KOPT-K1 (cell line): Measurements from ENCODE around the gene KHSRP.

Experiments
- H3K27ac ChIP-seq: fragments of 200-600 bp; sonication (generic); 2 replicates; pipeline ENCODE4 v1.5.1; 2016; ENCODE audit warnings: antibody characterized with exemption, mild to moderate bottlenecking, low read depth, low read length; ENCODE audit not compliant: poor library complexity, severe bottlenecking
- H3K36me3 ChIP-seq: fragments of 200-600 bp; sonication (generic); 2 replicates; pipeline ENCODE4 v1.5.1; 2017; ENCODE audit warnings: antibody characterized with exemption, mild to moderate bottlenecking, low read length, moderate library complexity; ENCODE audit not compliant: insufficient read depth
- H3K9me3 ChIP-seq: fragments of 200-600 bp; sonication (generic); 2 replicates; pipeline ENCODE4 v1.5.1; 2017; ENCODE audit warnings: antibody characterized with exemption, low read length, mild to moderate bottlenecking; ENCODE audit not compliant: insufficient read depth, poor library complexity, severe bottlenecking

KHSRP gene

GRCh38 chr19:6457958-6458694, 33.5 kb upstream of the KHSRP start:
- H3K36me3 ChIP-seq: peaks cover 30% of the 10 kb centered on the region
- peaks cover 15% of the 10 kb centered on the region for H3K9me3 ChIP-seq
- peak overlapping the region; percentile 76 for H3K27ac ChIP-seq

GRCh38 chr19:6455924-6456323, 31.3 kb upstream of the KHSRP start:
- Histone ChIP-seq H3K36me3 (peaks cover 37% of the 10 kb centered on the region), H3K9me3 (peaks cover 15% of the 10 kb centered on the region), H3K27ac (no peak overlapping the region)

GRCh38 chr19:6453951-6454565, 29.4 kb upstream of the KHSRP start:
- H3K36me3 ChIP-seq: peaks cover 37% of the 10 kb centered on the region
- H3K27ac ChIP-seq: no peak overlapping the region
- peaks cover 15% of the 10 kb centered on the region for H3K9me3 ChIP-seq

- no peak overlapping the region for H3K27ac ChIP-seq
- H3K9me3 ChIP-seq: peaks cover 15% of the 10 kb centered on the region
- H3K36me3 ChIP-seq: peaks cover 37% of the 10 kb centered on the region
Measured at GRCh38 chr19:6452899-6453298, 28.3 kb upstream of the KHSRP start.

- Histone ChIP-seq H3K27ac (no peak overlapping the region), H3K36me3 (peaks cover 37% of the 10 kb centered on the region), H3K9me3 (peaks cover 15% of the 10 kb centered on the region)
Measured at GRCh38 chr19:6452223-6452614, 27.6 kb upstream of the KHSRP start.

GRCh38 chr19:6451583-6452222, 27.1 kb upstream of the KHSRP start:
- Histone ChIP-seq H3K9me3 (peaks cover 15% of the 10 kb centered on the region), H3K27ac (no peak overlapping the region), H3K36me3 (peaks cover 37% of the 10 kb centered on the region)

GRCh38 chr19:6450166-6450565, 25.6 kb upstream of the KHSRP start:
- Histone ChIP-seq H3K9me3 (peaks cover 15% of the 10 kb centered on the region), H3K36me3 (peaks cover 25% of the 10 kb centered on the region), H3K27ac (no peak overlapping the region)

- Histone ChIP-seq H3K36me3 (peaks cover 6% of the 10 kb centered on the region; the same call in 1 of the 2 replicates), H3K9me3 (no peaks in the 10 kb centered on the region), H3K27ac (no peak overlapping the region)
Measured at GRCh38 chr19:6448045-6448444, 23.4 kb upstream of the KHSRP start.

GRCh38 chr19:6446452-6446851, 21.8 kb upstream of the KHSRP start:
- no peaks in the 10 kb centered on the region for H3K9me3 ChIP-seq
- H3K27ac ChIP-seq: no peak overlapping the region
- H3K36me3 ChIP-seq: no peaks in the 10 kb centered on the region; the same call in 1 of the 2 replicates

- Histone ChIP-seq H3K9me3 (no peaks in the 10 kb centered on the region), H3K36me3 (no peaks in the 10 kb centered on the region; the same call in 1 of the 2 replicates), H3K27ac (no peak overlapping the region)
Measured at GRCh38 chr19:6443986-6444385, 19.4 kb upstream of the KHSRP start.

GRCh38 chr19:6442087-6442688, 17.6 kb upstream of the KHSRP start:
- Histone ChIP-seq H3K9me3 (no peaks in the 10 kb centered on the region), H3K27ac (no peak overlapping the region), H3K36me3 (no peaks in the 10 kb centered on the region; the same call in 1 of the 2 replicates)

GRCh38 chr19:6440905-6441304, 16.3 kb upstream of the KHSRP start:
- Histone ChIP-seq H3K9me3 (no peaks in the 10 kb centered on the region), H3K27ac (no peak overlapping the region), H3K36me3 (no peaks in the 10 kb centered on the region; the same call in 1 of the 2 replicates)

GRCh38 chr19:6439743-6440142, 15.1 kb upstream of the KHSRP start:
- H3K27ac ChIP-seq: no peak overlapping the region
- no peaks in the 10 kb centered on the region for H3K36me3 ChIP-seq
- no peaks in the 10 kb centered on the region for H3K9me3 ChIP-seq

GRCh38 chr19:6433663-6434062, 9.1 kb upstream of the KHSRP start, which contains the start of gene SLC25A41:
SLC25A41 (minus strand) TSS chr19:6433763; CDS start chr19:6433693, 70 bp downstream.
- Histone ChIP-seq H3K36me3 (no peaks in the 10 kb centered on the region), H3K9me3 (no peaks in the 10 kb centered on the region), H3K27ac (no peak within 1 kb of the TSS)

- Histone ChIP-seq H3K9me3 (no peaks in the 10 kb centered on the region), H3K27ac (no peak overlapping the region), H3K36me3 (no peaks in the 10 kb centered on the region)
Measured at GRCh38 chr19:6433165-6433564, 8.6 kb upstream of the KHSRP start.
